ENCODE measurements around the gene GNAQ. TPM values are rescaled to one million over a fixed set of nuclear protein-coding genes. Genes with fewer than 3 reads are reported as not detected.

Gene GNAQ
- total RNA-seq, 2 experiments from 2014 or later = 17.8 to 18.1 TPM

DNA sequence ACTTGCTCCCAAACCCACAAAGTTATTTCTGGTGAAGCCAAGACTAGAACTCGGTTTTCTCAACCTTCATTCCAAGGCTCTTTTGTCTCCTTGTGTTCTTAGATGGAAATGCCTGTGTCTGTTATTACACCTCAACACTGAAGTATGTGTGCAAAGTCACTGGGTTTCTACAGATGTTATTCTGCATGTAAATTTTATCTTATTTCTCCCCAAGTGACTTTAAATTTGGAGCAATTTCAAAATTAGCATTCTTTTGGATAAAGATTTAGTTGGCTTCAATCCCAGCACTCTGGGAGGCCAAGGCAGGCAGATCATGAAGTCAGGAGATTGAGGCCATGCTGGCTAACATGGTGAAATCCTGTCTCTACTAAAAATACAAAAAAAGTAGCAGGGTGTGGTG is 279.1 kb downstream of the GNAQ start:
- ChIA-PET CTCF (interaction anchor here (0.6 to 5.4 kb wide), 8 partner anchors 13 to 319 kb away, joined by 3 to 28 read pairs (median 4); no protein-coding TSS in a partner anchor), POLR2A (no interaction called here)
- ATAC-seq = no peak
- intact Hi-C loops (cut with micrococcal nuclease) = loop anchor here (10.0 kb wide), 1 partner anchor 108 kb away; the partner anchor contains the start of gene GNA14
- peaks cover 4% of the 10 kb centered on the region for H3K9me3 Mint-ChIP-seq
- H3K36me3 Mint-ChIP-seq (ENCODE audit: low read depth) = peaks cover 14% of the 10 kb centered on the region
- H3K27ac Mint-ChIP-seq = no peak overlapping the region
- TF ChIP-seq, protein P1, sequence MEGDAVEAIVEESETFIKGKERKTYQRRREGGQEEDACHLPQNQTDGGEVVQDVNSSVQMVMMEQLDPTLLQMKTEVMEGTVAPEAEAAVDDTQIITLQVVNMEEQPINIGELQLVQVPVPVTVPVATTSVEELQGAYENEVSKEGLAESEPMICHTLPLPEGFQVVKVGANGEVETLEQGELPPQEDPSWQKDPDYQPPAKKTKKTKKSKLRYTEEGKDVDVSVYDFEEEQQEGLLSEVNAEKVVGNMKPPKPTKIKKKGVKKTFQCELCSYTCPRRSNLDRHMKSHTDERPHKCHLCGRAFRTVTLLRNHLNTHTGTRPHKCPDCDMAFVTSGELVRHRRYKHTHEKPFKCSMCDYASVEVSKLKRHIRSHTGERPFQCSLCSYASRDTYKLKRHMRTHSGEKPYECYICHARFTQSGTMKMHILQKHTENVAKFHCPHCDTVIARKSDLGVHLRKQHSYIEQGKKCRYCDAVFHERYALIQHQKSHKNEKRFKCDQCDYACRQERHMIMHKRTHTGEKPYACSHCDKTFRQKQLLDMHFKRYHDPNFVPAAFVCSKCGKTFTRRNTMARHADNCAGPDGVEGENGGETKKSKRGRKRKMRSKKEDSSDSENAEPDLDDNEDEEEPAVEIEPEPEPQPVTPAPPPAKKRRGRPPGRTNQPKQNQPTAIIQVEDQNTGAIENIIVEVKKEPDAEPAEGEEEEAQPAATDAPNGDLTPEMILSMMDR (IDR thresholded peaks at IDR 0.05) = no peak
- H3K4me1 Mint-ChIP-seq (ENCODE audit: low read depth) = peaks cover 32% of the 10 kb centered on the region
- DNase-seq = no peak
- H3K4me3 Mint-ChIP-seq = no peak overlapping the region
- no peaks in the 10 kb centered on the region for H3K27me3 Mint-ChIP-seq

GRCh38 chr9:77751341-77752091 is 280.1 kb downstream of the GNAQ start:
- ChIA-PET CTCF (interaction anchor here (0.7 to 5.4 kb wide), 18 partner anchors 10 to 585 kb away, joined by 3 to 28 read pairs (median 4); no protein-coding TSS in a partner anchor), POLR2A (no interaction called here)
- ATAC-seq = peak; percentile 57
- peak; percentile 37 for DNase-seq
- intact Hi-C loops (cut with micrococcal nuclease) = loop anchor here (2.0 to 10.0 kb wide), 2 partner anchors 107 to 293 kb away; partner anchors contain the start of gene GNA14
- Mint-ChIP-seq H3K27me3 (no peaks in the 10 kb centered on the region), H3K27ac (no peak overlapping the region), H3K9me3 (no peaks in the 10 kb centered on the region), H3K4me3 (no peak overlapping the region), H3K36me3 (ENCODE audit: low read depth) (peaks cover 9% of the 10 kb centered on the region), H3K4me1 (ENCODE audit: low read depth) (peaks cover 39% of the 10 kb centered on the region)
- TF ChIP-seq, protein P1 (IDR thresholded peaks at IDR 0.05) = peak; percentile 59

DNA sequence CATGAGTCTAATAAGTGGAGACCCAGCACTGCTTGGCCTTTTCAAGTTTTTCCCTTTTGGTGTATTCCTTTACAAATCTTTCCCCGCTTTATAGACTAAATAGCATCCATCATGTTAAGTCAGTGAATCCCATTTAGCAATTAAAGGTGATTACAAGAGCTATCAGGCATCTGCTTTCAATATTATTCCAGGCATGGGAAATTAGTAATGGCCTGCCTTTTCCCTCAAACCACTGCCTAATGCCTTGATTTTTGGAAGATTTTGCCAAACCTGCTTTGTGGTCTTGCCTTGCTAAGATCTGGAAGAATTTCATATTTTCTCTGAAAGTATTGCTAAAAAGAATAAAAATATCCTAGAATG is 280.6 kb downstream of the GNAQ start:
- peaks cover 5% of the 10 kb centered on the region for H3K9me3 Mint-ChIP-seq
- CTCF ChIA-PET = interaction anchor here (0.9 to 5.4 kb wide), 15 partner anchors 9 to 584 kb away, joined by 3 to 28 read pairs (median 5); no protein-coding TSS in a partner anchor
- H3K27me3 Mint-ChIP-seq = no peaks in the 10 kb centered on the region
- no peak overlapping the region for H3K27ac Mint-ChIP-seq
- H3K4me1 Mint-ChIP-seq (ENCODE audit: low read depth) = peaks cover 45% of the 10 kb centered on the region
- TF ChIP-seq, protein P1 (IDR thresholded peaks at IDR 0.05) = no peak
- intact Hi-C loops (cut with micrococcal nuclease) = loop anchor here (2.0 to 10.0 kb wide), 2 partner anchors 106 to 292 kb away; partner anchors contain the start of gene GNA14
- no peak overlapping the region for H3K4me3 Mint-ChIP-seq
- POLR2A ChIA-PET = no interaction called here
- peaks cover 9% of the 10 kb centered on the region for H3K36me3 Mint-ChIP-seq (ENCODE audit: low read depth)
- DNase-seq (no peak), ATAC-seq (no peak)

DNA sequence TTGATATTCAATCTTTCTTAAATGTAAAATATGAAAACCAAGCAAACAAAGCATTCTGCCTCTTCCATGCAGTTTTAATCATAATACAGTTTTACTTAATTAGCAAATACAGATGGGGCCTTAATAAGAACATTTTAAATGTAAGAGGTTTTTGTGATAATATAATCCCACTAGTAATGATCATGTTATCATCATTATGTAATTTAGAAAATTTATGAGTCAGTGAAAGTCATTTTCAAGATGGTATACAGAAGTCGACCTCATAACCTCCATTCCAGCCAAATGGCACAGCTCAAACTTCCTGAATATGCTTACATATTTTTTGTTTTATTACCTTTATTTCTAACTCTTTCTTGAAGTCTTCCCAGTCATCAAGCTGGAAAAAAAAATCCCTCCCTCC is 281.3 kb downstream of the GNAQ start:
- TF ChIP-seq, protein P1 (IDR thresholded peaks at IDR 0.05) = no peak

More for the DNA sequence above, 281.3 kb downstream of the GNAQ start:
- Mint-ChIP-seq H3K27ac (no peak overlapping the region), H3K9me3 (peaks cover 5% of the 10 kb centered on the region), H3K27me3 (no peaks in the 10 kb centered on the region), H3K4me1 (ENCODE audit: low read depth) (peaks cover 52% of the 10 kb centered on the region), H3K36me3 (ENCODE audit: low read depth) (peaks cover 8% of the 10 kb centered on the region), H3K4me3 (no peak overlapping the region)
- no peak for DNase-seq
- intact Hi-C loops (cut with micrococcal nuclease) = loop anchor here (2.0 to 10.0 kb wide), 2 partner anchors 105 to 291 kb away; partner anchors contain the start of gene GNA14
- POLR2A ChIA-PET = no interaction called here
- CTCF ChIA-PET = interaction anchor here (1.1 to 5.4 kb wide), 8 partner anchors 8 to 317 kb away, joined by 3 to 28 read pairs (median 6); no protein-coding TSS in a partner anchor
- no peak for ATAC-seq

Measured in activated CD8-positive, alpha-beta T cell treated with anti-CD3 and anti-CD28 coated beads for 36 hours (primary cell).